Pancreas (tissue), 10 donors: ENCODE results near the gene SYT8. TPM values are rescaled to one million over a fixed set of nuclear protein-coding genes. Genes with fewer than 3 reads are reported as not detected.

ENCODE experiments used
- ATAC-seq, 4 donors: fragments of 200-7000 bp; cut with Tn5 transposase; one replicate each; pipeline versions ENCODE4 v1.8.0 to v1.9.1; 2020; ENCODE audit warnings: mild to moderate bottlenecking in 4 of 4, moderate library complexity in 4 of 4
- DNase-seq, 6 donors: peaks; one replicate each; pipeline ENCODE4 v3.0.0-alpha.2; 2020
- FAIRE-seq: peaks from 2 replicates; lab custom pipeline; 2012; peaks lifted over from hg19 to GRCh38; lab: Jason Lieb, UNC
- H3K27ac ChIP-seq, 4 donors: fragments of 200-600 bp; sonication (generic); 1 replicate in 3 of 4; 2 replicates in 1 of 4; pipeline versions ENCODE4 v1.5.0 to v1.8.0; 2020
- H3K27me3 ChIP-seq, 4 donors: fragments of 200-600 bp; one replicate each; pipeline ENCODE4 v1.8.0; 2021
- H3K36me3 ChIP-seq, 3 donors: fragments of 200-600 bp; sonication (generic) in 1 of 3; one replicate each; pipeline versions ENCODE4 v1.5.0 to v1.8.0; 2020 to 2021
- H3K4me1 ChIP-seq, 3 donors: fragments of 200-600 bp; one replicate each; pipeline ENCODE4 v1.8.0; 2021
- H3K4me3 ChIP-seq, 4 donors: fragments of 200-600 bp; sonication (generic) in 2 of 4; one replicate each; pipeline versions ENCODE4 v1.5.0 to v1.8.0; 2020 to 2021
- H3K9me3 ChIP-seq, 4 donors: fragments of 200-600 bp; one replicate each; pipeline ENCODE4 v1.8.0; 2021
- WGBS, 2 donors: extraction: QIAGEN DNeasy Blood & Tissue Kit; methylation state at CpG; one replicate each; pipeline ENCODE4 v1.1.7; 2013; 5-methylcytosine and 5-hydroxymethylcytosine counted together
- intact Hi-C, 3 donors: fragments of 100-400 bp; cut with DNase I; formaldehyde crosslinking; loops; one replicate each; pipeline versions ENCODE4 v1.11.1 to v1.14.2; 2022
- polyA plus RNA-seq, 2 donors: library from polyadenylated mRNA; stranded (reverse); fragments of 200-250 nt; gene quantifications; one replicate each; pipeline ENCODE4 v1.2.3, GENCODE V29; 2013
- total RNA-seq, 6 donors: library from RNA; stranded (reverse); fragmentation: NEBNext Ultra II Directional in 4 of 6; extraction: Animal tissue kit (Norgen Biotek cat#: 25700) in 4 of 6; gene quantifications; one replicate each; pipeline versions ENCODE4 v1.2.1 to v1.2.4, GENCODE V29; 2021 to 2023
- TF ChIP-seq, protein P1 (sequence below), 4 donors: fragments of 200-600 bp; sonication (generic) in 3 of 4; IDR thresholded peaks; one replicate each; pipeline versions ENCODE4 v1.5.0 to v1.8.0; 2021; ENCODE audit warnings: antibody characterized with exemption in 4 of 4
- donor health status: healthy with polysubstance abuse.
- donor health status: DM: no; HTN: no; CAD: no; lungs with moderate emphysema.
- donor health status: DM: no; HTN: no; CAD: no.
- donor health status: control.
- donor health status: control.
- donor health status: Bipolar disorder and iron deficiency.
- donor health status: DM: yes; HTN: yes; CAD: no.
- donor health status: DM: no; HTN: no; CAD: no.
- donor health status: DM: no; HTN: no; CAD: no.
- donor health status: DM: yes; HTN: yes; CAD: no.

Gene SYT8
- total and polyA plus RNA-seq, 8 donors, result 3.6 to 64.8 (median 16.9) TPM

DNA sequence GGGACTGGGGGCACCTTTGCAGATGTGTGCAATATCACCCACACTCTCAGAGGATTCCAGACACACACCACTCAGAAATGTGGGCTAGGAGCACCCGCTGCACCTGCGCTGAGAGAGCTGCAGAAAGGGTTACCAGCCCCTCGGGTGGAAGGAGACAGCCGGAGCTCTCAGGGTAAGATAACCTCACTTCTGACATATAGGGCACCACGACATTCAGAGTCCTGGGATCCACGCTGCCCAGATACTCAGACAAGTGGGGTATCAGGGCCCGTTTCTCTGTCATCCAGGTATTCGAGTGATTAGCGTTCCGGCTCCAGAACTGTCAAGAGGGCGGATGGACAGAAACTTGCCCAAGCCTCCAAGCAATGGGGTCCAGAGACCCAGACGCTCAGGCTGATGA lies 6.2 kb upstream of the SYT8 start:
- ATAC-seq, result no peak
- no peak for DNase-seq
- Histone ChIP-seq H3K27ac (no peak overlapping the region), H3K4me1 (peaks cover 39 to 50% (median 42%) of the 10 kb centered on the region in 3 donors), H3K27me3 (no peaks in the 10 kb centered on the region), H3K9me3 (no peaks in the 10 kb centered on the region), H3K4me3 (no peak overlapping the region), H3K36me3 (no peaks in the 10 kb centered on the region)
- TF ChIP-seq, protein P1, sequence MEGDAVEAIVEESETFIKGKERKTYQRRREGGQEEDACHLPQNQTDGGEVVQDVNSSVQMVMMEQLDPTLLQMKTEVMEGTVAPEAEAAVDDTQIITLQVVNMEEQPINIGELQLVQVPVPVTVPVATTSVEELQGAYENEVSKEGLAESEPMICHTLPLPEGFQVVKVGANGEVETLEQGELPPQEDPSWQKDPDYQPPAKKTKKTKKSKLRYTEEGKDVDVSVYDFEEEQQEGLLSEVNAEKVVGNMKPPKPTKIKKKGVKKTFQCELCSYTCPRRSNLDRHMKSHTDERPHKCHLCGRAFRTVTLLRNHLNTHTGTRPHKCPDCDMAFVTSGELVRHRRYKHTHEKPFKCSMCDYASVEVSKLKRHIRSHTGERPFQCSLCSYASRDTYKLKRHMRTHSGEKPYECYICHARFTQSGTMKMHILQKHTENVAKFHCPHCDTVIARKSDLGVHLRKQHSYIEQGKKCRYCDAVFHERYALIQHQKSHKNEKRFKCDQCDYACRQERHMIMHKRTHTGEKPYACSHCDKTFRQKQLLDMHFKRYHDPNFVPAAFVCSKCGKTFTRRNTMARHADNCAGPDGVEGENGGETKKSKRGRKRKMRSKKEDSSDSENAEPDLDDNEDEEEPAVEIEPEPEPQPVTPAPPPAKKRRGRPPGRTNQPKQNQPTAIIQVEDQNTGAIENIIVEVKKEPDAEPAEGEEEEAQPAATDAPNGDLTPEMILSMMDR (IDR thresholded peaks at IDR 0.05), result no peak
- intact Hi-C loops, result no loop called here
- WGBS, 2 donors, result 88 to 91% methylated on average over 12 of the region's 12 CpGs
- no peak for FAIRE-seq

DNA sequence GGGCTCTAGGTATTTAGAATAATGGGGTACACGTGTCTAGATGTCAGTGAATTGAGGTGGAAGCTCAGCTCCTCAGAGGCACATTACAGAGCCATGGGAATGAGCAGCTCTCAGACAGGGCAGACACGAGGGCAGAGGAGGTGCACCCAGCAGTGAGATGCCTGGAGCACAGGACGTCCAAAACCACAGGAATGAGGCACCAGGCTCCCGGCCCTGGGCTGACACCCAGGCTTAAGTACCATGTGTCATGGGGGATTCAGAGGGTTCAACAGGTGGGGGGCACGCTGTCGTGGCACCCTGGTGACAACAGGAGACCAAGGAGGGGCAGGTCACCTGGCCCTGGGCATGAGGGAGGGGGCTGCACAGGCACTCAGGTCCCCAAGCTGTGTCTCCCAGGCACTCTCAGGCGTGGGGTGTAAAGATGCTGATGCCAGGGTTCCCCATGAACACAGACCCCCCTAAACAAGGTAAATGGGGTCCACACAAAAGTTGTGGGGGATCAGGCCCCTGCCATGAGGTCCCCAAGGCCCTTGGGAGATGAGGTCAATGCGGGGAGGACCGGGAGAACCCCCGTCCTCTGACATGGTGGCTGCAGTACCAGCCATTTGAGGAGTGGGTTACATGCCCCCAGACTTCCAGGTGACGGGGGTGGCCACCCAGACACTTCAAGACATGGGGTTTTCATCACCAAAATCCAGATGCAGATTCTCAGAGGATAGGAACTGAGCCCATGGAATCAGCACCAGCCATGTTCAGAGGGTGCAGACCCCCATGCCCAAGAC lies 5.6 kb upstream of the SYT8 start:
- H3K4me1 ChIP-seq, result peaks cover 42 to 54% (median 44%) of the 10 kb centered on the region in 3 donors
- no peaks in the 10 kb centered on the region for H3K36me3 ChIP-seq
- no peak overlapping the region for H3K4me3 ChIP-seq
- no peak for ATAC-seq
- H3K9me3 ChIP-seq, result no peaks in the 10 kb centered on the region
- H3K27ac ChIP-seq, result no peak overlapping the region
- intact Hi-C loops, result no loop called here
- no peak for FAIRE-seq
- TF ChIP-seq, protein P1 (IDR thresholded peaks at IDR 0.05), result no peak
- H3K27me3 ChIP-seq, result no peaks in the 10 kb centered on the region
- peak in 3 of 6 donors; percentile 35 to 60 (median 56) for DNase-seq
- 80 to 85% methylated on average over 11 of the region's 11 CpGs for WGBS, 2 donors

DNA sequence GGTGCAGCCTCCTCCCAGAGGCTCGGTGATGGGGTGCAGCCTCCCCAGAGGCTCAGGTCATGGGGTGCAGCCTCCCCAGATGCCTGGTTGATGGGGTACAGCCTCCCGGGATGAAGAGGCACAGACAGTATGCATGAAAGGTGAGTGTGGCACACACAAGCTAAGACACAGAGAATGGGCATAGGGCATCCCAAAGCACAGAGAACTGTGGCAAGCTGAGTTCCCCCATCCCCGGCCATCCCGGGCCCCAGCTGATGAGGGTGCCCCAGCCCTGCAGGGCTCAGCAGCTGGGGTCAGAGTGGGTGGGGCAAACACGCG lies 4.8 kb upstream of the SYT8 start:
- no peaks in the 10 kb centered on the region for H3K9me3 ChIP-seq
- no peak overlapping the region for H3K4me3 ChIP-seq
- no peaks in the 10 kb centered on the region for H3K27me3 ChIP-seq
- H3K27ac ChIP-seq, result peak overlapping the region; percentile 54 to 96 (median 80)
- intact Hi-C loops, result loop anchor here in 2 of 3 donors (5.0 kb wide), 1 partner anchor 133 kb away; the partner anchor contains the start of gene KRTAP5-6 (in 2 of the 2)
- WGBS, 2 donors, result 54 to 58% methylated on average over 6 of the region's 6 CpGs
- H3K4me1 ChIP-seq, result peaks cover 49 to 61% (median 50%) of the 10 kb centered on the region in 3 donors
- ATAC-seq (no peak), FAIRE-seq (no peak), DNase-seq (no peak)
- TF ChIP-seq, protein P1 (IDR thresholded peaks at IDR 0.05), result no peak
- no peaks in the 10 kb centered on the region for H3K36me3 ChIP-seq

DNA sequence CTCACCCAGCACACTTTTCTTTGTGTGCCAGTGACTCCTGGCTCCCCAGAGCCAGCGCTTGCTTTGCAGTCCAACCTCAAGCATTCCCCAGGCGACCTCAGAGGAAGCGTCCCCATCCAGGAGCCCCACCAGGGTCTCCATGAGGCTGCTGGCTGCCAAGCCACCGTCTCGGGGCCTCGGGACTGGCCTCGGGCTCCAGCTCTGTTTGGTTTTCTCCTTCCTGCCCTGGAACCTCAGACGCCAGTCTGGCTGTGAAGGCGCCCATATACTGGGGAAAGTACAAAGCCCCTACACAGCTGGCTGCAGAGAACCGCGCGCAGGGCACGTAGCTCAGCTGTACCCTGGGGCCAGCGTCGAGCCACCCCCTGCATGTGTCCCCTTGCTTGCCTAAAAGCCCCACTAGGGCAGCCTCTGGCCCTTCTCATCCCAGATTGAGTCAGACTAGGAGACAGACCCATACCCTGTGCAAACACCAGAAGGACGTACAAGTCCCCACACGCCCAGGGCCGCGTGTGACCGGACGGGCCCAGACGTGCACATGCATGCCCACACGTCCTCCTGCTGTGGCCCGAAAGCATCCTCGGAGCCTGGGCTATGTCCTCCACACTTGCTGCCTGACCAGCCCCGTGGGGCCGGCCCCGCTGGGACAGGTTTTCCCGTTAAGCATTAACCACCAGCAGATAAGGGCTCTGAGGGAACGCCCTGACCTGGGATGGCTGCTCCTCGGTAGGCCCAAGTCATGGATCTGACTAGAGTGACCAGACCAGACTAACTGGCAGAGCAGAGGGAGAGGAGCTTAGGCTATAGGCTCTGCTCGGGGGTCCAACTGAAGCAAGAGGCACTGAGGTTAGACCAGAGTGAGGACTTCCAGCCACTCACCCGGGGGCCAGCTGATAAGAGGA lies 4.2 kb upstream of the SYT8 start:
- ATAC-seq, result peak; percentile 55 to 72 (median 64)
- H3K4me1 ChIP-seq, result peaks cover 46 to 61% (median 50%) of the 10 kb centered on the region in 3 donors
- peak overlapping the region; percentile 67 to 96 (median 82) for H3K27ac ChIP-seq

More for the DNA sequence above, 4.2 kb upstream of the SYT8 start:
- DNase-seq, result peak; percentile 86 to 95 (median 90)
- no peak overlapping the region for H3K4me3 ChIP-seq
- H3K9me3 ChIP-seq, result no peaks in the 10 kb centered on the region
- H3K36me3 ChIP-seq, result no peaks in the 10 kb centered on the region
- FAIRE-seq, result no peak
- TF ChIP-seq, protein P1 (IDR thresholded peaks at IDR 0.05), result no peak
- intact Hi-C loops, result loop anchor here in 2 of 3 donors (5.0 kb wide), 1 partner anchor 133 kb away; the partner anchor contains the start of gene KRTAP5-6 (in 2 of the 2)
- 17 to 19% methylated on average over 33 of the region's 33 CpGs for WGBS, 2 donors
- H3K27me3 ChIP-seq, result no peaks in the 10 kb centered on the region
